HS-27A (cell line): Measurements from ENCODE around the gene CHTF18.
"Not testable (repeated sequence)": the region's sequence is repeated elsewhere in the genome, so short reads cannot be mapped to it uniquely, and the experiment has no call there.

ENCODE experiments used
- DNase-seq: peaks from one replicate; pipeline ENCODE4 v3.0.0-alpha.2; 2012; ENCODE audit warnings: low read depth, missing footprints

The CHTF18 gene

DNA sequence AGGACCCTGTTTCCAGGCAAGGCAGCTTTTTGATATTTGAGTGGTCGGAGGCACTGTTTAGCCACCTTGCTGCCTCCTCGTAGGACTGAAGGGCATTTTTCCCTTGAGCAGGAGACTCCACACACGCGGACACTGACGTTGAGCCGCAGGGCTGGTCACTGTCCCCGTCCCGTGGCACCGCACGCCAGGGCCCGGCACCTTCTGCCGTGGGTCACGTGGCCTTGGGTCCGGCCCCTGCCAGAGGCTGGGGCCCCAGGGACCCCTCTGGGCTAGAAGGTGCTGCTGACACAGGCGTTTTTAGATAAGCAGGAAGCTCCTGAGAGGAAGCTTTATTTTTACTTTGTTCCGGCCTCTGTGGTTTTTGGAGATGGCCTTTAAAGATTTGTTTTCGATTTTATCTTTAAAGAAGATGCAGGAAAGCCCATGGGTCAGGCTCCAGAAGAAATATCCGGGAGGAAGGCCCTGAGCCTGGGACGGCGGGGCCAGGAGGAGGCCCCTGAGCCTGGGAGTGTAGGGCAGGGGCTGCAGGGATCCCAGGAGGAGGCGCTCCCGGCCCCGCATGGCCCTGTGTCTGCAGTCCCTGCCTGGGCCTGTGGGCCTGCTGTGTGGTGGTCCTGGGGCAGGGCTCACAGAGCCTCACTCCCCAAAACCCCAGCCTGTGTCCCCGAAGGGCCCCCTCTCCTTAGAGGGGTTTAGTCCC is 42.6 kb downstream of the CHTF18 start:
- DNase-seq = no peak

- DNase-seq = no peak
Observed at GRCh38 chr16:831571-832413, 43.4 kb downstream of the CHTF18 start.

GRCh38 chr16:832652-833336 is 44.4 kb downstream of the CHTF18 start:
- DNase-seq = no peak

- DNase-seq = no peak
Observed at GRCh38 chr16:833411-833810, 45.0 kb downstream of the CHTF18 start.

GRCh38 chr16:835373-835772 is 47.0 kb downstream of the CHTF18 start:
- no peak for DNase-seq

DNA sequence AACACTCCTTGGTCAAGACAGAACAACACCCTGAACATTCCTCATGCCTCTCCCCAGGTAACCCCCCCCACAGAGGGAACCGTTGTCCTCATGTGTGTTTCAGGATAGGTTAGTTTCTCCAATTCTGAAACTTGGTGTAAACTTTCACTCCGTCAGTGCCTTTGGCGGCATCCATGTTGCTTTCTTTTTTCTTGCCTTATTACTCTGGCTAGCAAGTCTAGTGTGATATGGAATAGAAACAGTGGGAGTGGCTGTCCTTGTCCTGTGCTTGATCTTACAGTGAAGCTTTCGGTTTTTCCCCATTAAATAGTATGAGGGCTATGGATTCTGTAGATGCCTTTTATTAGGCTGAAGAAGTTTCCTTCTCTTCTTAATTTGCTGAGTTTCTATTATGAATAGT is 47.8 kb downstream of the CHTF18 start:
- no peak for DNase-seq

DNA sequence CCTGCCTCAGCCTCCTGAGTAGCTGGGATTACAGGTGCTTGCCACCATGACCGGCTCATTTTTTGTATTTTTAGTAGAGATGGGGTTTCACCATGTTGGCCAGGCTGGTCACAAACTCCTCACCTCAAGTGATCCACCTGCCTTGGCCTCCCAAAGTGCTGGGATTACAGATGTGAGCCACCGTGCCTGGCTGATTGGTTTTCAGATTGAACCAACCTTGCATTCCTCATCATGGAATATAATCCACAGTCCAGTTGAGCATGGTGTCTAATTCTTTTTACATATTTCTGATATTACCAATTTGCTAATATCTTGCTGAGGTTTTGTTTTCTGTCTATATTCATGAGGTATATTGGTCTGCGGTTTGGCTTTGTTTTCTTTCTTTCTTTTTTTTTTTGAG is 48.4 kb downstream of the CHTF18 start:
- DNase-seq = not testable (repeated sequence)

- DNase-seq = no peak
Observed at GRCh38 chr16:838741-839140, 50.3 kb downstream of the CHTF18 start.

GRCh38 chr16:839643-840408 is 51.4 kb downstream of the CHTF18 start:
- no peak for DNase-seq

GRCh38 chr16:840561-841454 is 52.4 kb downstream of the CHTF18 start:
- DNase-seq = no peak

- DNase-seq = no peak
Observed at GRCh38 chr16:841455-842060, 53.1 kb downstream of the CHTF18 start.

- DNase-seq = no peak
Observed at GRCh38 chr16:842061-842476, 53.6 kb downstream of the CHTF18 start.

GRCh38 chr16:842711-843560 is 54.5 kb downstream of the CHTF18 start:
- DNase-seq = no peak

DNA sequence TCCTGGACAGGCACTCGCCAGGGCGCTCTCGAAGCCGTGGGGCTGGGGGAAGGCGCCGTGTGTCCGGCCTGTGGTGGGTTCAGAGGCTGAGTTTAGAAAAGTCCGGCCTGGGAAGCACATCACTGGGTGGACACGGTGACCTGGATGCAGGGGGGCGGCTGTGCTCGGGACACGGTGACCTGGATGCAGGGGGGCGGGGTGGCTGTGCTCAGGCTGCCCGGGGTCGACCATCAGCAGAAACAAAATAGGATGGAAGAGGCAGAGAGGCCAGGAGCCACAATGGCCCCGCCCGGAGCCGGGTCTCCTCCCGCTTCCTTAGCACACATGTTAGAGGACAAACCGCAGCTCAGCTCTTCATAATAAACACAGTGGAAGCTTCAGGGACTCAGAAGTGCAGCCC is 55.4 kb downstream of the CHTF18 start:
- DNase-seq = no peak

DNA sequence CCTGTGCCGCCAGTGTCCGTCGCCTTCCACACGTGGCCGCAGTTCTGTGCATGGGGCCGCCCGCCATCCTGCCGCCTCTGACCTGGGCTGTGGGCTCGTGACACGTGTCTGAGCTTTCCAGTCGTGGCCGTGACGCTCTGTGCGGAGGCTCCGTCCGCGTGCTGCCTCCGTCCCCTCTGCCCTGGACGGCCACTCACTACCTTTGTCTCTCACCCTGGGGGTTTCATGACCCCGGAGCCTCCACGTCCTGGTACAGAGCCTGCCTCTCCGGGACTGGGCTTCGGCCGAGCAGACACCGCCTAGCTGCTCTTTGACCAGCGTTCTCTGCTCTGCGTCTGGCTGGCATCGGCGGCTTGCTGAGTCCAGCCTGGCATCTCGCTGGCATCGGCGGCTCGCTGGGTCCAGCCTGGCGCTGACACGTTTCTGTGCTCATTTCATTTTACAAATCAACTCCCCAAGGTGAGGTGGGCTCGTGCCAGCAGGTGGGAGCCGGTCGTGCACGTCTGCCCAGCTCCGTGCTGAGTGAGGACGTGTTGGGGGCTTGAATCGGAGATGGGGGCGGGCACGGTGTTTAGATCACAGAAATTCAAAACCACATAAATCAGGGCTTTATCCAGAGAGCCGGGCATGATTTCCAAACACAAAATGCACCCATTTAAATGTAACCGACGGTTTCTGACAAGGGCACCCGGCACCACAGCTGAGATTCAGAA is 56.4 kb downstream of the CHTF18 start:
- no peak for DNase-seq

GRCh38 chr16:845351-845745 is 56.9 kb downstream of the CHTF18 start:
- no peak for DNase-seq

- no peak for DNase-seq
Observed at GRCh38 chr16:847151-847550, 58.7 kb downstream of the CHTF18 start.
